GM19467 (cell line): Measurements from ENCODE around the gene ARHGAP32.

Source experiments
- ATAC-seq: cut with Tn5 transposase; IDR thresholded peaks from one replicate; pipeline ENCODE4 v1.9.1; 2021; ENCODE audit warnings: mild to moderate bottlenecking, moderate library complexity; ENCODE audit not compliant: unreplicated experiment

ARHGAP32 gene

GRCh38 chr11:129192150-129192549, at the start of gene ARHGAP32:
Gene ARHGAP32, minus strand, starts transcription at chr11:129192325. Its CDS starts 127 bp downstream, at chr11:129192198.
- ATAC-seq = no peak

GRCh38 chr11:129239207-129239606, 47.1 kb upstream of the ARHGAP32 start:
- no peak for ATAC-seq

- no peak for ATAC-seq
Measured at GRCh38 chr11:129237880-129238638, 45.9 kb upstream of the ARHGAP32 start.

DNA sequence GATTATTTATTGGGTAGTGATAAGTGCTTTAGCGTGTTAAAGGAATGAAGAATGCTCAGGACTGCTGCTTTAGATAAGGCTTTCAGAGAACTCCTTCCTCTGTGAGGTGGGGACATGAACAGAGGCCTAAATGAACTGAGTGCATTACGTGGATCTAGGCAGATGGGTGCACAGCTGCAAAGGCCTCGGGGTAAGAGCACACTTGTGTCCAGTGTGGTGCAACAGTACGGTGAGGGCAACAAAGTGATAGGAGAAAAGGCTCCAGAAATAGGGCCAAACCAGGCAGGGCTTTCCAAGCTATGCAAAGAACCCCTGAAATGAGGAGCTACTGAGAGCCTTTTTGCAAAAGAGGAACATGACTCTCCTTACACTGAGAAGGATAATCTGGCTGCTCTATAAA, 45.3 kb upstream of the ARHGAP32 start:
- no peak for ATAC-seq

DNA sequence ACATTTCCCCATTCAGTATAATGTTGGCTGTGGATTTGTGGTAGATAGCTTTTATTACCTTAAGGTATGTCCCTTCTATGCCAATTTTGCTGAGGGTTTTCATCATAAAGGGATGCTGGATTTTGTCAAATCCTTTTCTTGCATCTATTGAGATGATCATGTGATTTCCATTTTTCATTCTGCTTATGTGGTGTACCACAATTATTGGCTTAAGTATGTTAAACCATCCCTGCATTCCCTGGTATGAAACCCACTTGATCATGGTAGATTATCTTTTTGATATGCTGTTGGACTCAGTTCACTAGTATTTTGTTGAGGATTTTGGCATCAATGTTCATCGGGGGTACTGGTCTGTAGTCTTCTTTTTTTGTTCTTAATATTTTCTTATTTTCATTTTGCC, 44.7 kb upstream of the ARHGAP32 start:
- no peak for ATAC-seq

DNA sequence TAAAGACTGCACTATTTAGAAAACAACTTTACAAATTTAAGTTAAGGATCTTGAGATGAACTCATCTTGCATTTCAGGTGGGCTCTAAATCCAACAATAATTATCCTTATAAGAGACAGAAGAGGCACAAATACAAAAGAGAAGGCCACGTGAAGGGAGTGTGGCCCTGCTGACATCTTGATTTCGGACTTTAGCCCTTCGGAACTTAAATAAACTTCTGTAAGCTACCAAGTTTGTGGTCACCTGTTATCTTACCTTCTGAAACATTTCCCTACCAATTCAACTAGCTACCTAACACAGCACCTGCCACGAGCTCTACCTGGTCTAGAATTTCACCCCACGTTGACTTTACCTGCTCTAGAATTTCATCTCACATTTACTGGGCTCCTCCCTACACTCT, 42.9 kb upstream of the ARHGAP32 start:
- no peak for ATAC-seq

DNA sequence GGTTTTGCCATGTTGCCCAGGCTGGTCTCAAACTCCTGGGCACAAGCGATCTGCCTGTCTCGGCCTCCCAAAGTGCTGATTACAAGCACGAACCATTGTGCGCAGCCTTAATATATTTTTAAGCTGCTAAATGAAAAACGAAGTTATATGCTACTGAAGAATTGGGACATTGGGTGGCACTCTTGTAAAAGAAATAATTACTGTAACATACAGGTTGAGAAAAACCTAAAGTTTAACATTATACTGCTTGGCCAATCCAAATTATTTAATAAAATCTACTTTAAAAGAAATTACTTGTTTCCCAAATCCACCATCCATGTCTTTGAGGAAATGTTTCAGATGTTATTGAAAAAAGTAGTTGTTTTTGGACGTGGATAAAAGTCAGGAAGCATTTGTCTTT, 37.9 kb upstream of the ARHGAP32 start:
- ATAC-seq = no peak

- ATAC-seq = no peak
Measured at GRCh38 chr11:129226207-129226798, 34.2 kb upstream of the ARHGAP32 start.

DNA sequence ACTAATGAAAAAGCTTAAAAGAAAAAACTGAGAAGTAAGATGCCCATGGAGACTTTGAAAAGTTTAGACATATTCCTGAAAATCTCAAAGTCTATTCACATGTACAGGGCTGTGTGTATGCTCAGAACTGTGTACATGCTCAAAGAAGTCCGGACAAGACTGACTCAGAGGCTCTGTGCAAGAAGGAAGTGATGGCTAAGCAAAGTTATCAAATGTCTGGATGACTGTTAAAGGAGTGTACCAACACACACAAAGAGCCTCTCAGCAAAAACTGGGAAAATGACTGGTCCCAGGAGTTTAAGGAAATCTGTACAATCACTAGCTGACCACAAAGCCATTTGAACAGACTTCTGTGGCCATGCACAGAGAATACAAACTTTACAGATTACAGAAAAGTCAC, 33.1 kb upstream of the ARHGAP32 start:
- no peak for ATAC-seq

GRCh38 chr11:129224538-129224937, 32.4 kb upstream of the ARHGAP32 start:
- no peak for ATAC-seq

- no peak for ATAC-seq
Measured at GRCh38 chr11:129223701-129224149, 31.6 kb upstream of the ARHGAP32 start.

DNA sequence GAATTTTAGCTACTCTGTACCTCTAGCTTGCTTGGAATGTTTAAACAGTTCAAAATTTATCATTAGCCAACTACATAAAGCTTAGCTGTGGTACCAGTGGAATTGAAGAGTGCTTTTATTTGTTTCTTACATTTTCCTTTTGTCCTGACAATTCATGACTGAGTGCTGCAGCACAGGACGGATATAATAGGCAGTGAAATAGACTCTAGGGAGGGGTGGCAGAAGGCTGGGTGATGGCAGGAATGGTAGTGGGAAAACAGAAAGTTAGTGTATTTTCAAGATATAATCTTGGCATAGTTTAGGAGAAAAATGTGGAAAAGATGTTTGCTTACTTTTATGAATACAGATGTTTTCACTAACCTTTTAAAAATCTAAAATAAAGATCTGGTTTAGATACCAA, 31.1 kb upstream of the ARHGAP32 start:
- no peak for ATAC-seq

DNA sequence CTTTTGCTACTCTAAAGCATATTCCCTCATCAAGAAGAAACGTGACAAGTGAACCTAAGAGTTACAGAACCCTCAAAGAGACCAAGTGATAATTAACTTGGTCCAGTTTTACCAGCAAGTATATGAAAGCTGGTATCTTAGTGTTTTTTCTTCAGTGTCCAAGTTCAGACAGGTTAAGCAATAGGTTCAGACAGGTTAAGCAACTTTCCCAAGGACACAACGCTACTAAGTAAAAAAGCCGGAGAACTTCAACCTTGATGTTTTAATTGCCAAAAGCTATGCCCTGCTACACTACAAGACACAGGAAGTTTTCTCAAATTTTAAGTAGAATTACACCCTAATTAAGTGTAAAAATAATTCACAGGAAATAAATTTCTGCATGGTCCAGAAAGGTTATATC, 30.0 kb upstream of the ARHGAP32 start:
- no peak for ATAC-seq

DNA sequence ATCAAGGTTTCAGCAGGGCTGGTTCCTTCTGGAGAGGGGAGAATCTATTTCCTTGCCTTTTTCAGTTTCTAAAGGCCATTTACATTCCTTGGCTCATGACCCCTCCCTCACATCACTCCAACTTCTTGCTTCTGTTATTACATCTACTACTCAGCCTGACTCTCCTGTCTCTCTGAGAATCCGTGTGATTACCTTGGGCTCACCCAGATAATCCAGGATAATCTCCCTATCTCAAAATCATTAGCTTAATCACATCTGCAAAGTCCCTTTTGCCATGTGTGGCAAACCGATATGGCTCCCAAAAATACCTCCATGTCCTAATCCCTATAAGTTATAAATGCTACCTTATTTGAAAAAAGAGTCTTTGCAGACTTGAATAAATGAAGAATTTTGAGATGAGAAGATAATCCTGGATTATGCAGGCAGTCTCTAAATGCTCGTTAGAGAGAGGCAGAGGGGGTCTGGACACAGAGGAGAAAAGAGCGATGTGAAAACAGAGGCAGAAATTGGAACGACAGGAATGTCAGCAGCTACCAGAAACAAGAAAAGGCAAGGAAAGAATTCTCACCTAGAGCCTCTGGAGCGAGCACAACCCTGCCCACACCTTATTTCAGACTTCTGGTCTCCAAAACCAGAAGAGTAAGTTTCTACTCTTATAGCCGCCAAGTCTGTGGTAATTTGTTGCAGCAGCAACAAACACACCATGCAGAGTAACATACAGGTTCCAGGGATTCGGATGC, 23.6 kb upstream of the ARHGAP32 start:
- ATAC-seq = no peak

DNA sequence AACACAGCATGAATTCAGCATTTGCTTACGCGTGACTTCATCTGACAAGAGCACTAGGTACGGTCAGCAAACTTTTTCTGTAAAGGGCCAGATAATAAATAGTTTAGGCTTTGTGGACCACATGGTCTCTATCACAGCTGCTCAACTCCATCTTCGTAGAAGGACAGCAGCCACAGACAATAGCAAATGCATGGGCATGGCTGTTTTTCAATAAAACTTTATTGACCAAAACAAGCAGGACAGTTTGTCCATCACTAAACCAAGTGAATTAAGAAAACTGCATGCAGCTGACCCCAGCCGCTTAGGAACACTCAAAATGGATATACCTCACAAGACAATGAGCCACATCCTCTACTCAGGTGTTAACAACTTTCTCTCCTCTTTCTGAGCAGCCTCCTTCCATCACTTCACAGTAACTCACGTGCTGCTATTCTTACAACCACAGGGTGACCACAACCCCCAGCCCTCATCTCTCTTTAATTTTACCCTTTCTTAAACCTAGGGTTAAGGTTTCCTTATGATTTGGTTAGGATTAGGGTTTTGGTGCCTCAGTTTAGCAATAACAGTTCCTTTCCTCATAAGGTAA, 22.7 kb upstream of the ARHGAP32 start:
- no peak for ATAC-seq

DNA sequence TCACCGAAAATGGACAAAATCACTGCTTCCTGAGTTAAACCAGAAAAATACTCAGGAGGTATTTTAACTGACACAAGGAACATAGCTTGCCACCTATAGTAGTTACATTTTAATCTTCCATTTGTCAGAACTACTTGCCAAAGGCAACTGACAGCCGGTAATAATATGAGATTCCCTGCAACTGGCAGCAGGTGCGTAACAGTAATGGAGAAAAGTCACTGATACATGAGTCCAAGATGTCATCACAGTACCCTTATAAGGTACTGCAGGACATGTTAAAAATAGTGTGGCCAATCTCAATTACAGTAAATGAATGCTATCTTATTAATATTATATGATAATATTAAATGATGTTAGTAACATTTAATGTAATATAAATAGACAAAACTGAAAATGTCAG, 21.1 kb upstream of the ARHGAP32 start:
- no peak for ATAC-seq

DNA sequence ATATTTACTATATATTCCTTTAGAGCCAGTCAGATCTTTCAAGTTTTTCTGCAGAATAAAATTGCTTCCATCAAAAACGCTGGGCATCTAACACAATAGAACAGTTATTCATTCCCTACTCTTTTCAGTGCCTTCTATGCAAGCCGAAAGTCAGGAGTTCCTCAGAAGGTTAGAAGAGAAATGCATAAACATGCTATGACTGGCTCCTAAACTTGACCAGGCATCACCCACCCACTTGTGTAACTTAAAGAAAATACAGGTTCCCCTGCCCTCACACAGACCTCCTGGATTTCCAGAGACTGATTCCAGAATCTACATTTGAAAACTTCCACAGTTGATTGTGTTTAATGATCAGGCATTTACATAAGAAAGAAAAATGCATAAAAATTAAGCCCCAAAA, 19.3 kb upstream of the ARHGAP32 start:
- ATAC-seq = no peak

DNA sequence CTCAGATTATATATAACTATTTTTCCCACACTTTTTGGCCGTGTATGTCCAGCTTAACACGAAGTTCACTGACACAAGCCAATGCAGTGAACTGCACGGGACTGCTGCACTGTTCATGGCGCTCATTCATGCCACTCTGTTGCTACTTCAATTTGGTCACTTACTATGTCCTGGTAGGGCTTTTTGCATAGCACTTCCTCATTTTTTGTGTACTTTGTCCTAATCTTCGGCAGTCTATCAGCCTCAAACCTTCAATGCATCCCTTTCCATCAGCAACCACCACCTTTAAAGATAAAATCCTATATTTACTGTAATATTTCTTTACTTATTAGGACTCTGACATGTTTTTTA, 18.7 kb upstream of the ARHGAP32 start:
- ATAC-seq = no peak

DNA sequence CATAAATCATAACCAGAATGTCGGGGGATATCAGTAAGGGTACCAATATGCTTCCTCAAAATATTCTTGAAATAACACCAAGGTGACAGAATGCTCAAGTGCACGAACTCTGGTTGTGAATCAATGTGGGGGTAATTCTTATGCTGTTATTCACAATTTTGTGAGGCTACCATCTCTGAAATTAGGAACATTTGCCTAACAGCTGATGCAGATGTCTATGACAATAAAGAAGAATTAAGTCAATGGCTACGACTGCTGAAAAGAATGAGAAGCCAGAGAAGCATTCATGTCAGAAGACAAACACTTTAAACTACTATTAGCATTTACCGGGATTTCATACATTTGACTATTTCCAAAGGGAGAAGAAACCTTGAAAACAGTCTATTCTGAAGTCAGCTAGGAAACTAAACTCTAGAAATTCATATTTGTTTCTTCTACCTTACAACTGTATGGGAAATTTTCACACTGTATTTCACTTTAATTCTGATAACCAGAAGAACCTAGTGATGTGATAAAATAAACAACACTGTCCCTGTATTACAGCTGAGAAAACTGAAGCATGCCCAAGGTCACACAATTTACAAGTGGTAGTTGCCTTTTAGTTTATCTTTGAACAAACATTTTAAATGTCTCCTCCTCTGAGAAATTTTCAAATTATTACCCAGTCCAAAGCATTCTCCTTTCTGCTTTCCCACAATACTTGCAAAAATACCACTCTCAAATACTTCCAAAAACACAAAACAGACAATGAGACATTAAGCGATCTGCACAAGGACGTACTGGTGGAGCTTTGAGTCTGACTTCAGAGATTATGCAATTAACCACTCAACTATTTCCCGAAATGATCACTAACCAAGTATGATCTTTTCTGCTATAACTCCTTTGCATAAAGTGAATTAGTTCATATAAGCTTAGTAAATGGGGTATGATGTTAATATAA, 18.0 kb upstream of the ARHGAP32 start:
- no peak for ATAC-seq

GRCh38 chr11:129208863-129209262, 16.7 kb upstream of the ARHGAP32 start:
- no peak for ATAC-seq
